ENCODE results near the gene FEN1.

GRCh38 chr11:61838921-61839320 is 46.2 kb downstream of the FEN1 start:
- no peak for TF ChIP-seq EP300 (IDR thresholded peaks at IDR 0.05)
- TF ChIP-seq, protein P1, sequence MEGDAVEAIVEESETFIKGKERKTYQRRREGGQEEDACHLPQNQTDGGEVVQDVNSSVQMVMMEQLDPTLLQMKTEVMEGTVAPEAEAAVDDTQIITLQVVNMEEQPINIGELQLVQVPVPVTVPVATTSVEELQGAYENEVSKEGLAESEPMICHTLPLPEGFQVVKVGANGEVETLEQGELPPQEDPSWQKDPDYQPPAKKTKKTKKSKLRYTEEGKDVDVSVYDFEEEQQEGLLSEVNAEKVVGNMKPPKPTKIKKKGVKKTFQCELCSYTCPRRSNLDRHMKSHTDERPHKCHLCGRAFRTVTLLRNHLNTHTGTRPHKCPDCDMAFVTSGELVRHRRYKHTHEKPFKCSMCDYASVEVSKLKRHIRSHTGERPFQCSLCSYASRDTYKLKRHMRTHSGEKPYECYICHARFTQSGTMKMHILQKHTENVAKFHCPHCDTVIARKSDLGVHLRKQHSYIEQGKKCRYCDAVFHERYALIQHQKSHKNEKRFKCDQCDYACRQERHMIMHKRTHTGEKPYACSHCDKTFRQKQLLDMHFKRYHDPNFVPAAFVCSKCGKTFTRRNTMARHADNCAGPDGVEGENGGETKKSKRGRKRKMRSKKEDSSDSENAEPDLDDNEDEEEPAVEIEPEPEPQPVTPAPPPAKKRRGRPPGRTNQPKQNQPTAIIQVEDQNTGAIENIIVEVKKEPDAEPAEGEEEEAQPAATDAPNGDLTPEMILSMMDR (IDR thresholded peaks at IDR 0.05), result no peak
- TF ChIP-seq POLR2A (IDR thresholded peaks at IDR 0.05), result no peak
- TF ChIP-seq POLR2AphosphoS5 (IDR thresholded peaks at IDR 0.05), result no peak

All from gastroesophageal sphincter (tissue), 3 donors.